Measurements from ENCODE around the gene GALNT16.

- no peak for TF ChIP-seq POLR2A (IDR thresholded peaks at IDR 0.05)
- TF ChIP-seq POLR2AphosphoS5 (IDR thresholded peaks at IDR 0.05), result no peak
- TF ChIP-seq CTCF (IDR thresholded peaks at IDR 0.05), result no peak
Observed at GRCh38 chr14:69291396-69291795, 31.4 kb downstream of the GALNT16 start.

Measured in transverse colon (tissue), 4 donors.